Left lobe of liver (tissue), 2 donors: Measurements from ENCODE around the gene FER. TPM values are rescaled to one million over a fixed set of nuclear protein-coding genes. Genes with fewer than 3 reads are reported as not detected.

Source experiments
- ATAC-seq: fragments of 200-7000 bp; cut with Tn5 transposase; one replicate; pipeline ENCODE4 v1.9.1; 2020; ENCODE audit warnings: mild to moderate bottlenecking, moderate library complexity
- DNase-seq: peaks from one replicate; pipeline ENCODE4 v3.0.0-alpha.2; 2020; ENCODE audit warnings: low spot score
- total RNA-seq: library from RNA; stranded (reverse); gene quantifications from one replicate; pipeline ENCODE4 v1.2.1, GENCODE V29; 2021
- donor health status: DM: no; HTN: no; CAD: no; lungs with moderate emphysema.
- donor health status: DM: no; HTN: yes; CAD: no.

Gene FER
- total RNA-seq, 1 donor from 2014 or later, result 3.7 TPM

- ATAC-seq (no peak), DNase-seq (no peak)
Observed at GRCh38 chr5:109218818-109219217, 471.1 kb downstream of the FER start.

- DNase-seq (no peak), ATAC-seq (no peak)
Observed at GRCh38 chr5:109223531-109223930, 475.8 kb downstream of the FER start.

GRCh38 chr5:109224276-109224882 lies 476.7 kb downstream of the FER start:
- ATAC-seq (no peak), DNase-seq (no peak)

GRCh38 chr5:109225716-109226625 lies 478.3 kb downstream of the FER start:
- no peak for DNase-seq
- no peak for ATAC-seq

GRCh38 chr5:109230369-109230768 lies 482.7 kb downstream of the FER start:
- ATAC-seq (no peak), DNase-seq (no peak)

- DNase-seq (no peak), ATAC-seq (no peak)
Observed at GRCh38 chr5:109231331-109231730, 483.6 kb downstream of the FER start.

- ATAC-seq (no peak), DNase-seq (no peak)
Observed at GRCh38 chr5:109234381-109234780, 486.7 kb downstream of the FER start.

- DNase-seq, result no peak
- ATAC-seq, result no peak
Observed at GRCh38 chr5:109239456-109239855, 491.8 kb downstream of the FER start.

- DNase-seq, result no peak
- ATAC-seq, result no peak
Observed at GRCh38 chr5:109242518-109242917, 494.8 kb downstream of the FER start.

GRCh38 chr5:109246395-109246794 lies 498.7 kb downstream of the FER start:
- no peak for DNase-seq
- ATAC-seq, result no peak
